ENCODE data around the gene LDLRAD4. TPM values are rescaled to one million over a fixed set of nuclear protein-coding genes. Genes with fewer than 3 reads are reported as not detected.

Gene LDLRAD4
- total RNA-seq, 1 donor: 50.9 TPM

- peaks cover 31% of the 10 kb centered on the region for H3K27me3 ChIP-seq (ENCODE audit: insufficient read depth, low read length)
- peaks cover 36% of the 10 kb centered on the region for H3K4me1 ChIP-seq (ENCODE audit: insufficient read depth, low read length)
- H3K9me3 ChIP-seq (ENCODE audit: low read depth, low read length): no peaks in the 10 kb centered on the region
- peak overlapping the region; percentile 45 for H3K4me3 ChIP-seq (ENCODE audit: low read length)
Measured at GRCh38 chr18:13216711-13217465, 1.7 kb upstream of the LDLRAD4 start.

GRCh38 chr18:13217466-13217961 lies 1.0 kb upstream of the LDLRAD4 start:
- Histone ChIP-seq H3K4me1 (ENCODE audit: insufficient read depth, low read length) (peaks cover 43% of the 10 kb centered on the region), H3K27me3 (ENCODE audit: insufficient read depth, low read length) (peaks cover 31% of the 10 kb centered on the region), H3K4me3 (ENCODE audit: low read length) (peak overlapping the region; percentile 45), H3K9me3 (ENCODE audit: low read depth, low read length) (no peaks in the 10 kb centered on the region)

- Histone ChIP-seq H3K4me1 (ENCODE audit: insufficient read depth, low read length) (peaks cover 47% of the 10 kb centered on the region), H3K27me3 (ENCODE audit: insufficient read depth, low read length) (peaks cover 31% of the 10 kb centered on the region), H3K9me3 (ENCODE audit: low read depth, low read length) (no peaks in the 10 kb centered on the region), H3K4me3 (ENCODE audit: low read length) (peak overlapping the region; percentile 45)
Measured at GRCh38 chr18:13217971-13218367, 591 bp upstream of the LDLRAD4 start.

GRCh38 chr18:13218997-13219396 lies 437 bp downstream of the LDLRAD4 start:
- peaks cover 31% of the 10 kb centered on the region for H3K27me3 ChIP-seq (ENCODE audit: insufficient read depth, low read length)
- no peaks in the 10 kb centered on the region for H3K9me3 ChIP-seq (ENCODE audit: low read depth, low read length)
- H3K4me3 ChIP-seq (ENCODE audit: low read length): peak overlapping the region; percentile 45
- H3K4me1 ChIP-seq (ENCODE audit: insufficient read depth, low read length): peaks cover 57% of the 10 kb centered on the region

GRCh38 chr18:13219593-13220159 lies 1.1 kb downstream of the LDLRAD4 start:
- Histone ChIP-seq H3K27me3 (ENCODE audit: insufficient read depth, low read length) (peaks cover 31% of the 10 kb centered on the region), H3K9me3 (ENCODE audit: low read depth, low read length) (no peaks in the 10 kb centered on the region), H3K4me1 (ENCODE audit: insufficient read depth, low read length) (peaks cover 60% of the 10 kb centered on the region), H3K4me3 (ENCODE audit: low read length) (no peak overlapping the region)

- Histone ChIP-seq H3K27me3 (ENCODE audit: insufficient read depth, low read length) (peaks cover 31% of the 10 kb centered on the region), H3K9me3 (ENCODE audit: low read depth, low read length) (no peaks in the 10 kb centered on the region), H3K4me1 (ENCODE audit: insufficient read depth, low read length) (peaks cover 60% of the 10 kb centered on the region), H3K4me3 (ENCODE audit: low read length) (no peak overlapping the region)
Measured at GRCh38 chr18:13220361-13220991, 1.9 kb downstream of the LDLRAD4 start.

GRCh38 chr18:13221869-13222855 lies 3.6 kb downstream of the LDLRAD4 start:
- no peak overlapping the region for H3K4me3 ChIP-seq (ENCODE audit: low read length)

GRCh38 chr18:13222856-13223281 lies 4.3 kb downstream of the LDLRAD4 start:
- H3K4me3 ChIP-seq (ENCODE audit: low read length): no peak overlapping the region
- no peaks in the 10 kb centered on the region for H3K9me3 ChIP-seq (ENCODE audit: low read depth, low read length)
- peaks cover 21% of the 10 kb centered on the region for H3K27me3 ChIP-seq (ENCODE audit: insufficient read depth, low read length)
- peaks cover 47% of the 10 kb centered on the region for H3K4me1 ChIP-seq (ENCODE audit: insufficient read depth, low read length)

More at GRCh38 chr18:13221869-13222855, 3.6 kb downstream of the LDLRAD4 start:
- peaks cover 47% of the 10 kb centered on the region for H3K4me1 ChIP-seq (ENCODE audit: insufficient read depth, low read length)
- peaks cover 21% of the 10 kb centered on the region for H3K27me3 ChIP-seq (ENCODE audit: insufficient read depth, low read length)
- H3K9me3 ChIP-seq (ENCODE audit: low read depth, low read length): no peaks in the 10 kb centered on the region

GRCh38 chr18:13223311-13224143 lies 5.0 kb downstream of the LDLRAD4 start:
- H3K4me1 ChIP-seq (ENCODE audit: insufficient read depth, low read length): peaks cover 47% of the 10 kb centered on the region
- no peaks in the 10 kb centered on the region for H3K9me3 ChIP-seq (ENCODE audit: low read depth, low read length)
- H3K27me3 ChIP-seq (ENCODE audit: insufficient read depth, low read length): peaks cover 21% of the 10 kb centered on the region
- H3K4me3 ChIP-seq (ENCODE audit: low read length): no peak overlapping the region

GRCh38 chr18:13225261-13225660 lies 6.7 kb downstream of the LDLRAD4 start:
- Histone ChIP-seq H3K4me1 (ENCODE audit: insufficient read depth, low read length) (peaks cover 34% of the 10 kb centered on the region), H3K9me3 (ENCODE audit: low read depth, low read length) (no peaks in the 10 kb centered on the region), H3K27me3 (ENCODE audit: insufficient read depth, low read length) (peaks cover 8% of the 10 kb centered on the region), H3K4me3 (ENCODE audit: low read length) (no peak overlapping the region)

- no peaks in the 10 kb centered on the region for H3K27me3 ChIP-seq (ENCODE audit: insufficient read depth, low read length)
- no peaks in the 10 kb centered on the region for H3K9me3 ChIP-seq (ENCODE audit: low read depth, low read length)
- no peak overlapping the region for H3K4me3 ChIP-seq (ENCODE audit: low read length)
- H3K4me1 ChIP-seq (ENCODE audit: insufficient read depth, low read length): peaks cover 26% of the 10 kb centered on the region
Measured at GRCh38 chr18:13226533-13227144, 8.1 kb downstream of the LDLRAD4 start.

GRCh38 chr18:13227910-13228309 lies 9.3 kb downstream of the LDLRAD4 start:
- H3K9me3 ChIP-seq (ENCODE audit: low read depth, low read length): no peaks in the 10 kb centered on the region
- no peaks in the 10 kb centered on the region for H3K27me3 ChIP-seq (ENCODE audit: insufficient read depth, low read length)
- H3K4me1 ChIP-seq (ENCODE audit: insufficient read depth, low read length): peaks cover 13% of the 10 kb centered on the region

GRCh38 chr18:13229001-13229671 lies 10.6 kb downstream of the LDLRAD4 start:
- H3K27me3 ChIP-seq (ENCODE audit: insufficient read depth, low read length): no peaks in the 10 kb centered on the region
- H3K4me1 ChIP-seq (ENCODE audit: insufficient read depth, low read length): peaks cover 1% of the 10 kb centered on the region
- no peak overlapping the region for H3K4me3 ChIP-seq (ENCODE audit: low read length)
- no peaks in the 10 kb centered on the region for H3K9me3 ChIP-seq (ENCODE audit: low read depth, low read length)

More at GRCh38 chr18:13227910-13228309, 9.3 kb downstream of the LDLRAD4 start:
- no peak overlapping the region for H3K4me3 ChIP-seq (ENCODE audit: low read length)

Measured in mononuclear cell (primary cell).